Upper lobe of right lung (tissue), 1 donor: ENCODE results near the gene TMEM51. TPM values are rescaled to one million over a fixed set of nuclear protein-coding genes. Genes with fewer than 3 reads are reported as not detected.

Source experiments
- ATAC-seq: fragments of 200-7000 bp; cut with Tn5 transposase; one replicate; pipeline ENCODE4 v1.9.1; 2020; ENCODE audit warnings: mild to moderate bottlenecking, moderate library complexity
- DNase-seq: peaks from one replicate; pipeline ENCODE4 v3.0.0-alpha.2; 2020
- H3K27ac ChIP-seq: fragments of 200-600 bp; one replicate; pipeline ENCODE4 v1.8.0; 2022
- H3K27me3 ChIP-seq: fragments of 200-600 bp; one replicate; pipeline ENCODE4 v1.8.0; 2022; ENCODE audit warnings: mild to moderate bottlenecking
- H3K36me3 ChIP-seq: fragments of 200-600 bp; one replicate; pipeline ENCODE4 v1.8.0; 2022
- H3K4me1 ChIP-seq: fragments of 200-600 bp; one replicate; pipeline ENCODE4 v1.8.0; 2022
- H3K4me3 ChIP-seq: fragments of 200-600 bp; one replicate; pipeline ENCODE4 v1.8.0; 2022; ENCODE audit warnings: mild to moderate bottlenecking
- H3K9me3 ChIP-seq: fragments of 200-600 bp; one replicate; pipeline ENCODE4 v1.8.0; 2022
- intact Hi-C: fragments of 100-400 bp; cut with DNase I; formaldehyde crosslinking; loops from one replicate; pipeline ENCODE4 v1.11.0; 2022
- total RNA-seq: library from RNA; stranded (reverse); fragmentation: NEBNext Ultra II Directional; extraction: Animal tissue kit (Norgen Biotek cat#: 25700); gene quantifications from one replicate; pipeline ENCODE4 v1.2.1, GENCODE V29; 2021
- TF ChIP-seq, protein P1 (sequence below): fragments of 200-600 bp; IDR thresholded peaks from one replicate; pipeline ENCODE4 v1.8.0; 2022; ENCODE audit warnings: antibody characterized with exemption
- donor health status: DM: no; HTN: yes; CAD: no; lungs with severe emphysema.

TMEM51 gene
- total RNA-seq, 1 donor from 2014 or later = 14.7 TPM

DNA sequence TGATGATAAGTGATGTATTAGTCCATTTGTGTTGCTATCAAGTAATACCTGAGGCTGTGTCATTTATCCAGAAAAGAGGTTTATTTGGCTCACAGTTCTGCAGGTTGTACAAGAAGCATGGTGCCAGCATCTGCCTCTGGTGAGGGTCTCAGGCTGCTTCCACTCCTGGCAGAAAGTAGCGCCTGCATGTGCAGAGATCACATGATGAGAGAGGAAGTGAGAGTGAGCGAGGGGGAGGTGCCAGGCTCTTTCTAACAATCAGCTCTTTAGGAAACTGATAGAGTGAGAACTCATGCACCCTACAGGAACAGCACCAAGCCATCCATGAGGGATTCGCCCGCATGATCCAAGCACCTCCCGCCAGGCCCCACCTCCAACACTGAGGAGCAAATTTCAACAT, 91.3 kb downstream of the TMEM51 start:
- Histone ChIP-seq H3K4me1 (peaks cover 35% of the 10 kb centered on the region), H3K9me3 (peaks cover 4% of the 10 kb centered on the region), H3K4me3 (no peak overlapping the region), H3K27me3 (no peaks in the 10 kb centered on the region), H3K27ac (no peak overlapping the region), H3K36me3 (no peaks in the 10 kb centered on the region)
- DNase-seq (peak; percentile 45), ATAC-seq (no peak)
- TF ChIP-seq, protein P1, sequence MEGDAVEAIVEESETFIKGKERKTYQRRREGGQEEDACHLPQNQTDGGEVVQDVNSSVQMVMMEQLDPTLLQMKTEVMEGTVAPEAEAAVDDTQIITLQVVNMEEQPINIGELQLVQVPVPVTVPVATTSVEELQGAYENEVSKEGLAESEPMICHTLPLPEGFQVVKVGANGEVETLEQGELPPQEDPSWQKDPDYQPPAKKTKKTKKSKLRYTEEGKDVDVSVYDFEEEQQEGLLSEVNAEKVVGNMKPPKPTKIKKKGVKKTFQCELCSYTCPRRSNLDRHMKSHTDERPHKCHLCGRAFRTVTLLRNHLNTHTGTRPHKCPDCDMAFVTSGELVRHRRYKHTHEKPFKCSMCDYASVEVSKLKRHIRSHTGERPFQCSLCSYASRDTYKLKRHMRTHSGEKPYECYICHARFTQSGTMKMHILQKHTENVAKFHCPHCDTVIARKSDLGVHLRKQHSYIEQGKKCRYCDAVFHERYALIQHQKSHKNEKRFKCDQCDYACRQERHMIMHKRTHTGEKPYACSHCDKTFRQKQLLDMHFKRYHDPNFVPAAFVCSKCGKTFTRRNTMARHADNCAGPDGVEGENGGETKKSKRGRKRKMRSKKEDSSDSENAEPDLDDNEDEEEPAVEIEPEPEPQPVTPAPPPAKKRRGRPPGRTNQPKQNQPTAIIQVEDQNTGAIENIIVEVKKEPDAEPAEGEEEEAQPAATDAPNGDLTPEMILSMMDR = no peak
- intact Hi-C loops = no loop called here

DNA sequence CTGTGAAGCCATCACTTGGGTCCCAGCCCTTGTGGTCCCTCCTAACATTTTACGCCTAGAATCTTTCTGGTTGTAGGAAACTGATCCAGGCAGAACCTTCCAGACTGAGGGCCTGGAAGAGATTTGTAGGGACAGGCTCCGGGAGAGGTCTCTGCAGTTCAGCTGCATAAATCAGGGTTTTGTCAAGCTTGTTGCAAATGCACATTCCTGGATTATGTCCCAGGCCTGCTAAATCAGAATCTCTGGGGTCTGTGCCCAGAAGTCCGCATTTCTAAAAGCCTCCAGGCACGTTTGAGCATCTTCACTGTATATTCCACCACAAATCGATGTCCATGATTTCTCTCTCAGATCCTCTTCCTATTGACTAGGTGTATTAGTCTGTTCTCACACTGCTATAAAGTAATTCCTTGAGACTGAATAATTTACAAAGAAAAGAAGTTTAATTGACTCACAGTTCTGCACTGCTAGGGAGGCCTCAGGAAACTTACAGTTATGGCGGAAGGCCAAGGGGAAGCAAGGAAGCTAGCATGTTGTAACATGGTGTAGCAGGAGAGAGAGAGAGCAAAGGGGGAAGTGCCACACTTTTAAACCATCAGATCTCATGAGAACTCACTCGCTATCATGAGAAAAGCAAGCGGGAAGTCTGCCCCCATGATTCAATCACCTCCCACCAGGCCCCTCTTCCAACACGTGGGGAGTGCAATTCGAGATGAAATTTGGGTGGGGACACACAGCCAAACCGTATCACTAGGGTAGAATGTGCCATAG, 92.2 kb downstream of the TMEM51 start:
- H3K27ac ChIP-seq = no peak overlapping the region
- intact Hi-C loops = no loop called here

DNA sequence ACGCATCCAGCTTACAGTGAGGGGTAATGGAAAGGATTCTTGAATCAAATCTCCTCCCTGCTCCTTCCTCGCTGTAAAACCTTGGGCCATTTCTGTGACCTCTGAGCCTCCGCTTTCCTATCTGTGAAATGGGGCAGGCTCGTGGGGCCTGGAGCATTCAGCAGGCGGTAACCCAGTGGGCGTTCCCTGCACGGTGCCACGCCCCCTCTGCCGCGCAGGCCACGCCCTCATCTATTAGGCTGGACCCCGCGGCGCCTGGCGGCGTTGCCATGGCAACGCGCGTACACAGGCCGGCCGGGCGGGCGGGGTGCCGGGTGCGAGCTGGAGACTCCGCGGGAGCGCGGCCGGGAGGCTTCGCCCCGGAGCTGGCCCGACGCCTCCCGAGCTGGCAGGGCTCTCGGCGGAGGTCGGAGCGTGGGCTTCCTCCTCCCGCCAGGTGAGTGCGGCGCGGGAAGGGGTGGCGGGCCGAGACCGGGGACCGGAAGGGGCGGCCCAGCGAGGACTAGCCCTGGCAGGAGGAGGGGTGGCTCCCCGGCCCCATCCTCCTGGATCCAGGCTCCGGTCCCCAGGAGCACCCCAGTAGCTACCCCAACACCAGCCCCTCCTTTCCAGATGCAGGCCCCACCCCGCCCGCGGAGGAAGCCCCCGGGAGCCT, 93.5 kb downstream of the TMEM51 start, which contains the start of gene FHAD1:
Gene FHAD1, plus strand, starts transcription at position 264 of the 655 bp plus-strand sequence. CDS start 4,562 bp downstream, outside the sequence.
- ATAC-seq (peak; percentile 89), DNase-seq (peak; percentile 85)
- Histone ChIP-seq H3K9me3 (peaks cover 4% of the 10 kb centered on the region), H3K36me3 (no peaks in the 10 kb centered on the region), H3K27me3 (no peaks in the 10 kb centered on the region), H3K27ac (peak within 1 kb of the TSS; percentile 6), H3K4me3 (peak within 1 kb of the TSS; percentile 49), H3K4me1 (peaks cover 35% of the 10 kb centered on the region)
- TF ChIP-seq, protein P1 = no peak
- intact Hi-C loops = no loop called here

More for the DNA sequence above, 92.2 kb downstream of the TMEM51 start:
- TF ChIP-seq, protein P1 = no peak
- peak; percentile 50 for DNase-seq
- H3K4me3 ChIP-seq = no peak overlapping the region
- H3K36me3 ChIP-seq = no peaks in the 10 kb centered on the region
- H3K4me1 ChIP-seq = peaks cover 35% of the 10 kb centered on the region
- peak; percentile 50 for ATAC-seq
- H3K9me3 ChIP-seq = peaks cover 4% of the 10 kb centered on the region
- H3K27me3 ChIP-seq = no peaks in the 10 kb centered on the region

DNA sequence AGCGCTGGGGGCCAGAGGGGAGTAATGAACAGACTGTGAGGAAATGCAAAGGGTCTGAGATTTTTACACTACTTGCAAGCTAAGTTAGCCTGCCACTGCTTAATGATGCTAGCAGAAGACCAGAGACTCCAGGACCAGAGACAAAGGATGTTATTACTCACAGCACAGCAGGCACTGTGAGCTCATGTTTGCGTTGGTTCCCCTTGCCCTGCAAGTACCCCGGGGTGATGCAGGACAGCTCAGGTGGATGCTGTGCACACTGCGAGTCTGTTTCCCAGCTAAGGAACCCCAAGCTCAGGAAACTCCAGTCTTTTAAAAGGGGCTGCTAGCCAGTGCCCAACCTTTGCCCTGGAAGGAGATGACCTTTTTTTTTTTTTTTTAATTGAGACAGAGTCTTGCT, 94.7 kb downstream of the TMEM51 start:
- no peak overlapping the region for H3K4me3 ChIP-seq
- ATAC-seq (no peak), DNase-seq (peak; percentile 31)
- H3K27me3 ChIP-seq = no peaks in the 10 kb centered on the region
- H3K36me3 ChIP-seq = no peaks in the 10 kb centered on the region
- TF ChIP-seq, protein P1 = no peak
- peaks cover 4% of the 10 kb centered on the region for H3K9me3 ChIP-seq
- H3K27ac ChIP-seq = no peak overlapping the region
- H3K4me1 ChIP-seq = peaks cover 35% of the 10 kb centered on the region
- intact Hi-C loops = no loop called here

DNA sequence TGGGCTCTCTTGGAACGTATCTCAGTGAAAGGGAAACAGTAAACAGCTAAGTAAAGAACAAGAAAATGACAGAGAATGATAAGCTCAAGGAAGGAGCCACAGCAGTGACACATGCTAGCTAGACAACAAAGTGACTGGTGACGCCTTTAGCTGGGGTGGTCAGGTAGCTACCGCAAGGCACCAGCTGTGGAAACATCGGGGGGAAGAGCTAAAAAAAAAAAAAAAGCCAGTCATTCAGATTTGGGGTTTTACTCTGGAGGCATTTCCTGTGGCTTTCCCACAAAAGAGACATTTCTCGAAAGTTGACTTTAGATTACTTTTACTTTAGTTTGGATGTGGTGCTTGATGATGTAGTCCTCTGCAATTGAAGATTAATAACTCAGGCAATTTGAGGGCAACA, 95.5 kb downstream of the TMEM51 start:
- Histone ChIP-seq H3K27ac (no peak overlapping the region), H3K4me1 (peaks cover 35% of the 10 kb centered on the region), H3K4me3 (no peak overlapping the region), H3K27me3 (no peaks in the 10 kb centered on the region), H3K36me3 (no peaks in the 10 kb centered on the region), H3K9me3 (peaks cover 4% of the 10 kb centered on the region)
- DNase-seq = no peak
- TF ChIP-seq, protein P1 = no peak
- intact Hi-C loops = no loop called here
- ATAC-seq = no peak
